HEK293T (cell line): ENCODE measurements around the gene MMP23B.

ENCODE experiments used
- ARNT ChIP-seq: fragments of 450-650 bp; IDR thresholded peaks from 2 replicates; pipeline ENCODE4 v1.6.1; 2017; ENCODE audit warnings: mild to moderate bottlenecking
- BHLHE40 ChIP-seq: fragments of 450-650 bp; IDR thresholded peaks from 2 replicates; pipeline ENCODE4 v1.6.1; 2016; ENCODE audit warnings: mild to moderate bottlenecking, moderate library complexity, borderline replicate concordance
- ELF4 ChIP-seq: fragments of 450-650 bp; IDR thresholded peaks from 2 replicates; pipeline ENCODE4 v1.6.1; 2017; ENCODE audit warnings: antibody characterized with exemption
- FOXA1 ChIP-seq: fragments of 450-650 bp; IDR thresholded peaks from 2 replicates; pipeline ENCODE4 v1.6.1; 2016; ENCODE audit warnings: mild to moderate bottlenecking
- FOXM1 ChIP-seq: fragments of 450-650 bp; IDR thresholded peaks from 2 replicates; pipeline ENCODE4 v1.6.1; 2017; ENCODE audit warnings: mild to moderate bottlenecking, borderline replicate concordance
- L3MBTL2 ChIP-seq: fragments of 450-650 bp; conservative IDR thresholded peaks from 2 replicates; pipeline ENCODE4 v1.6.1; 2016; ENCODE audit warnings: mild to moderate bottlenecking
- PKNOX1 ChIP-seq: fragments of 450-650 bp; IDR thresholded peaks from 2 replicates; pipeline ENCODE4 v1.6.1; 2016
- SP1 ChIP-seq: fragments of 450-650 bp; IDR thresholded peaks from 2 replicates; pipeline ENCODE4 v1.6.1; 2017
- SUZ12 ChIP-seq: fragments of 450-650 bp; IDR thresholded peaks from 2 replicates; pipeline ENCODE4 v1.6.1; 2016; ENCODE audit warnings: mild to moderate bottlenecking
- TARDBP ChIP-seq: fragments of 450-650 bp; IDR thresholded peaks from 2 replicates; pipeline ENCODE4 v1.6.1; 2016
- ZNF384 ChIP-seq: fragments of 450-650 bp; IDR thresholded peaks from 2 replicates; pipeline ENCODE4 v1.6.1; 2016

GRCh38 chr1:1613509-1614082 lies 18.4 kb upstream of the MMP23B start:
- TF ChIP-seq SP1: no peak
- no peak for TF ChIP-seq ELF4
- no peak for TF ChIP-seq ZNF384
- TF ChIP-seq FOXM1: no peak
- TF ChIP-seq ARNT: no peak
- no peak for TF ChIP-seq L3MBTL2
- TF ChIP-seq TARDBP: no peak
- no peak for TF ChIP-seq SUZ12
- no peak for TF ChIP-seq BHLHE40
- TF ChIP-seq FOXA1: no peak
- no peak for TF ChIP-seq PKNOX1
